Memory B cell (primary cell): ENCODE data around the gene ONECUT1.
"Not testable (repeated sequence)": the region's sequence is repeated elsewhere in the genome, so short reads cannot be mapped to it uniquely, and the experiment has no call there.

Experiments used
- ATAC-seq: fragments of 150-1000 bp; cut with Tn5 transposase; 2 replicates; pipeline ENCODE4 v1.10.0; 2021; ENCODE audit warnings: low read depth, mild to moderate bottlenecking, moderate library complexity
- DNase-seq, 2 donors: peaks; one replicate each; pipeline ENCODE4 v3.0.0; 2022; ENCODE audit warnings: low spot score in 2 of 2
- H3K27ac Mint-ChIP-seq: one replicate; pipeline ENCODE4 v1.8.0; 2022; ENCODE audit warnings: mild to moderate bottlenecking, moderate library complexity, mixed read lengths
- H3K27me3 Mint-ChIP-seq: one replicate; pipeline ENCODE4 v1.8.0; 2022; ENCODE audit warnings: mixed read lengths
- H3K36me3 Mint-ChIP-seq: one replicate; pipeline ENCODE4 v1.8.0; 2022; ENCODE audit warnings: mild to moderate bottlenecking, mixed read lengths
- H3K4me1 Mint-ChIP-seq: one replicate; pipeline ENCODE4 v1.8.0; 2022; ENCODE audit warnings: mixed read lengths
- H3K4me3 Mint-ChIP-seq: one replicate; pipeline ENCODE4 v1.8.0; 2022; ENCODE audit warnings: mild to moderate bottlenecking, moderate library complexity, mixed read lengths
- H3K9me3 Mint-ChIP-seq: one replicate; pipeline ENCODE4 v1.8.0; 2022; ENCODE audit warnings: mixed read lengths

The ONECUT1 gene

DNA sequence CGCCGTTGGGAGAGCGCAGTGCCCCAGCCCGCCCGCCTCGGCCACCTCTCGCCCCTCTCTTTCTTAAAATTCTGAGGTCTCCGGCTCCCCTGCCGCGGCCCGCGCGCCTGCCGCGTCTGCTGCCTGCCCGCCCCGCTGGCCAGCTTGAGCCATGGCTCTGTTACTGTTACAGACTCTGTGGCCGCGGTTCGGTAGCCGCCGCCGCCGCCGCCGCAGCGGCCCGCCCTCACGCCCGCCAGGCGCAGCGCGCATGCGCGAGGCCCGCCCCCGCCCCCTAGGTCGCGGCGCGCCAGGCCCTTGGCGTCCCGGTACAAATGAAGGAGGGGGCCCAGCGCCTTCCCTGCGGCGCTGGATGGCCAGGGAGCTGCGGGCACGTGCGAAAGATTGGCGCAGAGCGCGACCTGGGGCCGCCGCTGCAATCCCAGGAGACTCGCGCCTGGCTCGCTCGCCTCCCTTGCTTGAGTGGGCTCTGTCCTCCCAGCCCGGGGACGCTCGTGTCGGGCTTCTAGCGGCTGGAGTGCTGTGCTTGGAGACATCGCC, at the start of gene ONECUT1:
ONECUT1 (minus strand) TSS at position 168 of the 540 bp plus-strand sequence. CDS start 452 bp downstream, outside the sequence.
- ATAC-seq (peak; percentile 80), DNase-seq (peak; percentile 61 to 64)
- Mint-ChIP-seq H3K4me1 (peaks cover 11% of the 10 kb centered on the region), H3K9me3 (peaks cover 6% of the 10 kb centered on the region), H3K4me3 (peak within 1 kb of the TSS; percentile 82), H3K36me3 (no peaks in the 10 kb centered on the region), H3K27me3 (peaks cover 32% of the 10 kb centered on the region), H3K27ac (peak within 1 kb of the TSS; percentile 84)

DNA sequence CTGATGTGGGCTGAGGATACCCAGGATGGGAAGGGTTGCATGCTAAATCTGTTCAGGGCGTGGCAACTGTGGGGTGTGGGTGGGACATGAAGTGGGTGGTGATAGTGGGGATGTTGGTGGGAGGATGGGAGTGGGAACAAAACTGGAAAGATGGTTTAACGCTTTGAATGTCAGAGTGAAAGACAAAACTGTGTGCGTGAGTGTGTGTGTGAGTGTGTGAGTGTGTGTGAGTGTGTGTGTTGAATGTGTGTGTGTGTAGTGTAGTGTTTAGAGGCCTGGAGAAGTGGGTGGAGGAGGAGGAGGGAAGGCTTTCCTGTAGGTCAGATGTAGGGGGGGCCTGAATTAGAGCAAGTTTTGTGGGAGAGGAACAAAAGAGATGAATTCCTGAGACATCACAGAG, 44.2 kb upstream of the ONECUT1 start:
- no peaks in the 10 kb centered on the region for H3K36me3 Mint-ChIP-seq
- ATAC-seq: no peak

DNA sequence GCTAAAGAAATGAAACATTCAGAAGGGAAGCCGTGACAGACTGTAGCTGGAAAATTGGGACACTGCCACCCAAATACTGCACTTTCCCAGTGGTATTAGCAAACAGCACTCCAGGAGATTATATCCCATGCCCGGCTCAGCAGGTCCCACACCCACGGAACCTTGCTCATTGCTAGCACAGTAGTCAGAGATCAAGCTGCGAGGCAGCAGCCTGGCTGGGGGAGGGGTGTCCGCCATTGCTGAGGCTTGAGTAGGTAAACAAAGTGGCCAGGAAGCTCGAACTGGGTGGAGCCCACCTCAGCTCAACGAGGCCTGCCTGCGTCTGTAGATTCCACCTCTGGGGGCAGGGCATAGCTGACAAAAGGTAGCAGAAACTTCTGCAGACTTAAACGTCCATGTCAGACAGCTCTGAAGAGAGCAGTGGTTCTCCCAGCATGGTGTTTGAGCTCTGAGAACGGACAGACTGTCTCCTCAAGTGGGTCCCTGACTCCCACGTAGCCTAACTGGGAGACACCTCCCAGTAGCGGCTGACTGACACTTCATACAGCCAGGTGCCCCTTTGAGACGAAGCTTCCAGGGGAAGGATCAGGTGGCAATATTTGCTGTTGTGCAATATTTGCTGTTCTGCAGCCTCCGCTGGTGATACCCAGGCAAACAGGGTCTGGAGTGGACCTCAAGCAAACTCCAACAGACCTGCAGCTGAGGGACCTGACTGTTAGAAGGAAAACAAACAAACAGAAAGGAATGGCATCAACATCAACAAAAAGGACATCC, 34.2 kb upstream of the ONECUT1 start:
- not testable (repeated sequence) for H3K4me3 Mint-ChIP-seq, H3K4me1 Mint-ChIP-seq, H3K27ac Mint-ChIP-seq, DNase-seq, H3K36me3 Mint-ChIP-seq, H3K9me3 Mint-ChIP-seq, ATAC-seq
- peaks cover 22% of the 10 kb centered on the region for H3K27me3 Mint-ChIP-seq

More for the DNA sequence above, 44.2 kb upstream of the ONECUT1 start:
- Mint-ChIP-seq H3K4me3 (no peak overlapping the region), H3K4me1 (no peaks in the 10 kb centered on the region), H3K27ac (no peak overlapping the region), H3K9me3 (peaks cover 1% of the 10 kb centered on the region), H3K27me3 (peaks cover 7% of the 10 kb centered on the region)
- DNase-seq: no peak

DNA sequence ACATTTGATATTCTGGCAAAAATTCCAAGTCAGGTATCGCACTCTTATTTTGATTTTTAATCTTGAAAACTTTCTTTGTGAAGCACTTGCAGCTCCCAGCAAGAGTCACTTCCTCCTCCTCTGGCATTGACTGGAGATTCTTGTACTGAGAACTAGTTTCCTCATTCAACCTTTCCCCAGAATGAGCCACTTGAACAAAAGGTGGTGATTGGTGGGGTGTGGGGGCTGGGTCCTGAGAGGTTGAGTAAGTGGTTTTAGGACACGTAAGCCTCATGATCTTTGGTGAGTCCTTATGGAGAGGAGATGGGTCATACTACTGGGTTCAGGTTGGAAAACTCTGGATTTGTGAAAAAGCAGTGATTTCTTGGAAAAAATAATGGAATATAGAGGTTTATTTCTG, 32.3 kb upstream of the ONECUT1 start:
- Mint-ChIP-seq H3K4me3 (no peak overlapping the region), H3K27me3 (peaks cover 28% of the 10 kb centered on the region), H3K36me3 (peaks cover 3% of the 10 kb centered on the region), H3K27ac (no peak overlapping the region), H3K4me1 (no peaks in the 10 kb centered on the region), H3K9me3 (peaks cover 6% of the 10 kb centered on the region)
- DNase-seq: no peak
- no peak for ATAC-seq

DNA sequence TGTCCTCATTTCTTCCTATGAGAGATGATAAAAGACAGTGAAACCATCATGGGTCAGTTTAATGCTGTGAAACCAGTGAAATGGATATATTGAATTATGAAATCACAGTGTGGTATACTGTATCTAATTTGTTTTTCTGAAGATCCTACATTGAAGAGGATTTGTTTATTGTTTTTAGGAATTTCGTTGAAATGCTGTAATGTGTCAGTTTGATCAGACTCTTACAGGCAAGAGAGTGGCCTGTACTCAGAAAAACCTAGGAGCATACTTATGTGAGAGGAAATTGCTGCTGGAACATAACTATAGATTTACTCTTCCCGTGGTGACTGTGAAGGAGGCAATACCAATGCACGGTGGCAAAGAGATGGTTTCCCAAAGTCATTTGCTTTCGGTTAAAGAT, 29.1 kb upstream of the ONECUT1 start:
- peaks cover 9% of the 10 kb centered on the region for H3K9me3 Mint-ChIP-seq

DNA sequence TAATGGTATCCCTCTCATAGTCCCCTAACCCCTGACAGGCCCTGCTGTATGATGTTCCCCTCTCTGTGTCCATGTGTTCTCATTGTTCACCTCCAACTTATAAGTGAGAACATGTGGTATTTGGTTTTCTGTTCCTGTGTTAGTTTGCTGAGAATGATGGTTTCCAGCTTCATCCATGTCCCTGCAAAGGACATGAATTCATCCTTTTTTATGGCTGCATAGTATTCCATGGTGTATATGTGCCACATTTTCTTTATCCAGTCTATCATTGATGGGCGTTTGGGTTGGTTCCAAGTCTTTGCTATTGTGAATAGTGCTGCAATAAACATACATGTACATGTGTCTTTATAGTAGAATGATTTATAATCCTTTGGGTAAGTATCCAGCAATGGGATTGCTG, 25.8 kb upstream of the ONECUT1 start:
- H3K4me3 Mint-ChIP-seq, DNase-seq, H3K36me3 Mint-ChIP-seq, H3K9me3 Mint-ChIP-seq, H3K4me1 Mint-ChIP-seq, ATAC-seq, H3K27ac Mint-ChIP-seq: not testable (repeated sequence)
- peaks cover 16% of the 10 kb centered on the region for H3K27me3 Mint-ChIP-seq

More for the DNA sequence above, 29.1 kb upstream of the ONECUT1 start:
- no peak for ATAC-seq
- H3K36me3 Mint-ChIP-seq: peaks cover 2% of the 10 kb centered on the region
- no peaks in the 10 kb centered on the region for H3K4me1 Mint-ChIP-seq
- no peak for DNase-seq
- H3K4me3 Mint-ChIP-seq: no peak overlapping the region
- peaks cover 22% of the 10 kb centered on the region for H3K27me3 Mint-ChIP-seq
- no peak overlapping the region for H3K27ac Mint-ChIP-seq

DNA sequence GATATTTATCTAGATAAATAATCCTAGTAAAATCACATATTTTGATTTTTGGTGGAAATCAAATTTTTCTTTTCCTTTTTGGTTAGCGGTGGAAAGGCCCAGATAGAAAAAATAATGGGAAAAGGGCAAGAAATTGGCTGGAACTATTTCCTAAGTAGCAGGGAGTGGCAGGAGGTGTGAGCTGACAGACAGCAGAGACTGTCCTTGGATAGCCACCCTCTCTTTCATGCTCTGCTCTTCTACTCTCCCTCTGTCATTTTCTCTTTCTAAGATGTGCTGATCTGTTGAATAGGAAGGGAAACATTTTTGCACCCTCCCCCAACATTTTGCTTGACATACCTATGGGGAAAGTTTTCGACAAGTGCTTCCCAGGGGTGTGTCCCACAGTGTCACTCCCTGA, 18.9 kb upstream of the ONECUT1 start:
- Mint-ChIP-seq H3K4me1 (peaks cover 7% of the 10 kb centered on the region), H3K4me3 (no peak overlapping the region), H3K9me3 (no peaks in the 10 kb centered on the region), H3K27ac (no peak overlapping the region), H3K36me3 (no peaks in the 10 kb centered on the region), H3K27me3 (peaks cover 14% of the 10 kb centered on the region)
- ATAC-seq: no peak
- DNase-seq: no peak

DNA sequence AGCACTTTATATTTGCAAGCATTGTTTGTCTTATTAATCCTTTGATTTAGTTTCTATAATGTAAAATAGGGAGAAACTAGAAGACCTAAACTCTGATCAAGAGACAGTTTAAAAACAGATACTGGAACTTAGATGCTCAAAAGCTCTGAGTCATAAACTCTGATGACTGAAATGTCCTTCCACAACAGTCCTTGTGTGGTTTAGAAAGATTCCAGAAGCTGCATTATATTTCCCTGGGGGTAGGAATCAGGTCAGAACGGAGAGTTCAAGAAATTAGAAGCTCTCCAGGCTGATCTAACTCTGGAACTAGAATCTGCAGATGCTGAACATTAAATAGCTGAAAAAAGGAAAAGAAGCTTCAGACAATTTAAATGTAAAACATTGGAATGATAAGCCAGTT, 18.3 kb upstream of the ONECUT1 start:
- ATAC-seq: no peak
- Mint-ChIP-seq H3K27ac (no peak overlapping the region), H3K4me1 (peaks cover 7% of the 10 kb centered on the region), H3K4me3 (no peak overlapping the region), H3K27me3 (peaks cover 14% of the 10 kb centered on the region), H3K36me3 (no peaks in the 10 kb centered on the region), H3K9me3 (no peaks in the 10 kb centered on the region)
- no peak for DNase-seq

DNA sequence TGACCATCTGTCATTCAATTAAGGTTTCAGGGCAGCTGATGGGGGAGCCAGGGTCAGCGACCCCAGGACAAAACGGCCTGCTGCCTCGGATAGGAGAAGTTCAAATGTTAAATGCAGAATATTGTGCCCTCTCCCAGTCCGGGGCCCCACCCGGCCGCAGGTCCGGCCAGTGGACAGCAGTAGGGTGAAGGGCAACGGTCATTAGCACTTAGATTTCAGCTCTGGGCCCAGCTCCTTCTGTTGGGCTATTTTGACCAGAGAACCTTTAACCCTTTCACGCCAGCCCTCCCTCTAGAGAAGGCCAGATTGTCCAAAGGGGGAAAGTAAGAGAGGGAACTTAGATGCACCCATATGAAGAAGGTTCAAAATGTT, 16.1 kb upstream of the ONECUT1 start:
- no peaks in the 10 kb centered on the region for H3K9me3 Mint-ChIP-seq
- ATAC-seq (no peak), DNase-seq (no peak)
- H3K4me1 Mint-ChIP-seq: peaks cover 7% of the 10 kb centered on the region
- peak overlapping the region; percentile 32 for H3K4me3 Mint-ChIP-seq
- no peak overlapping the region for H3K27ac Mint-ChIP-seq
- H3K36me3 Mint-ChIP-seq: no peaks in the 10 kb centered on the region
- H3K27me3 Mint-ChIP-seq: peaks cover 20% of the 10 kb centered on the region

DNA sequence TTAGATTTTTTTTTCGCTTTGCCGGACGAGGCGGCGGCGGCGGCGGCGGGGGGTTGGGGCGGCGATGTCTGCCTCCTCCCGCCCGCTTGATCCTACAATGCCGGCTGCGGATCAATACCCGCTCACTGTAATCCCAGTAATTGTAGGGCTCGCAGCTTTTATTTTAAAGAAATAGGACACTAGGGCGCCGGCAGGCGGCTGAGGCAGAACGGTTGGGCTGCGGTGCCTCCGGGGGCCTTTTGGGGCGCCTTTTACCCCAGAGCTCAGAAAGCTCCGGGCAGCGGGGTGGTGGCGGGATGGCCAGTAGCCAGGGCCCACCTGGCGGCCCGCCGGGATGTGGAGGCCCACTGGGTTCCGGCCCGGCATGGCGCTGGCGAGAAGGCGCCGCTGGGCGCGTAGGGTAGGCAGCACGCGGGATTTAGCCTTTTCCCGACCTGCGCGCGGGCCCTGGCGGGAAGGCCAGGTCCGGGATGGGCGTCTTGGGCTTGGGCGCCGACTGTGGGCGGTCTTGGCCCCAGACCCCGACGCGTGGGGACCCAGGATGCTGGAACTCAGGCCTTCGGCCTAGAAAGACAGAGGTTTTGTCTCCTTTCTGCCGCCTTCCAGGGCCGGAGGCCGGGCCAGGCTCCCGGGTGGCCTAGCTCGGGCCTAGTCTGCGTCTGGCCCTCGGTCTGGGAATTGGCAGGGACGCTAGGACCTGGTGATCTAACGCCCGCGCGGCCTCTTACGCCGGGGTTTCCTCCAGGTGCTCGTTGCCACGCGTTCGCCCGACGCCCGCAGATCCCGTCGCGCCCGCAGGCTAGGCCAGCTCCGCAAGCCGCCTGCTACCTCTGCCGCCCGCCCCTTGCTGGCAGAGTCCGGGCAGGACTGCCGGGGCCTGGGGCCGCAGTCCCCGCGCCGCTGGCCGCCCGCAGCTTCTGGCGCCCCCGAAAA, 15.5 kb upstream of the ONECUT1 start:
- Mint-ChIP-seq H3K9me3 (peaks cover 2% of the 10 kb centered on the region), H3K4me3 (peak overlapping the region; percentile 47), H3K27ac (no peak overlapping the region), H3K27me3 (peaks cover 22% of the 10 kb centered on the region), H3K4me1 (peaks cover 7% of the 10 kb centered on the region), H3K36me3 (no peaks in the 10 kb centered on the region)
- DNase-seq (peak in 1 of 2 donors; percentile 36), ATAC-seq (peak; percentile 75)

DNA sequence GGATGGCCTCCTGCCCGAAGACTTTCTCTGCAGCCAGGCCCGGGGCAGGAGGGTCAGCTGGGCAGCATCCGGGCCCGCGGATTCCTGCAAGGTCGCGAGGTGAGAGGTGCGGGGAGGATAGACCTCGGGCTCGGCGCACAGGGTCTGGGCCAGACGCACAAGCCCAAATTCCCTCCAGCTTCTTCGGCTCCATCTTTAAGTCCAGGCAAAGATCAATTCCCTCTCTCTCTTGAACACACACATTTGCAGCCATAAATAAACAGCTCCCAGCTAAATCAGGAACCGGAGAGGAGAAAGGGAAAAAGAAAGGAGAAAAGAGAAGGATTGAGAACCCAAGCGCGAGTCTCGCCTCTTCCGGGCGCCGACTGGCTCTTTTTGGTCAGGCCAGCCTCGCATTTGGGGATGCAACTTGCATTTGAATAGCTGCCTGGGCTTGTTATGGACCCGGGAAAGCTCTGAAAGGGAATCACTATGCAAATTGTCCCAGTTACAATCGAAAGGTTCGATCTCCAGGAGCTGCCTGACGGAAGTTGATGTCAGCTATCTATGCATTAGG, 14.5 kb upstream of the ONECUT1 start:
- DNase-seq (no peak), ATAC-seq (no peak)
- Mint-ChIP-seq H3K9me3 (peaks cover 2% of the 10 kb centered on the region), H3K4me1 (peaks cover 7% of the 10 kb centered on the region), H3K4me3 (peak overlapping the region; percentile 76), H3K27me3 (peaks cover 25% of the 10 kb centered on the region), H3K36me3 (no peaks in the 10 kb centered on the region), H3K27ac (no peak overlapping the region)

DNA sequence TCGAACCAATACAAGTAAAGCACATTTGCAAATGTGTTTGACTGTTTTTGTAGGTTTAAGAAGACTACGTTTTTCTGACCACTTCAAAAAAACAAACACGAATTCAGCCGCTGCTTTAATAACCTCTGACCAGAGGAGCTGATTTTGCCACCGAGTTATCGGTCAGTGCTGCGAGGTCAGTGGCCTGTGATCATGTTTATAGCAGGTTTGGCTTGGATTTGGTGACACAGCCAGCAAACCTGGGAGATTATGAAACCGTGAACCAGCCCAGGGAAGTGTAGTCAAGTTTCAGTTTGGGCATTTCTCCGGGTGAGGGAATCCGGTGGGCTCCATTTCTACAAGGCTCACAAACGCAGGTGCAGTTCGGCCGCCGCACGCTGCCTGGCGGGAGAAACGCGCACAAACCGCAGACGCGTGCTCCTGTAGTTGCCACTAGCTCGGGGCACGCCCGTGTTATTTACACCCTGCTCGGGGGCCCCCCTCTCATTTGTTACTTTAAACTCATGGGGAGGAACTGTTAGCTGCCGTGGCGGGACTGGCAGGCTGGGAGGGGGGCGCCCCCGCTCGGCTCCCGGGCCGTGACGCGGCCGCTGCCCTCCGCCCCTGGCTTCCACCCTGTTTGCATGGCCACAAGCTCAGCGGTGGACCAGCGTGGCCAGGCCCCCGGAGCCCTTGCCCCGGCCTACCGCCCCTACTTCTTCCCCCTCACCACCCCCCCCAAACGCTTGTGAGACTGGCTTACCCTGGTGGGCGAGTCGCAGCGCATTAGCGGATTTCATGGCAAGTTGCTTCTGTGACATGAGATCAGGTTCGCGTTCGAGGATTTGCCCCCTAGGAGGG, 13.6 kb upstream of the ONECUT1 start:
- peaks cover 2% of the 10 kb centered on the region for H3K36me3 Mint-ChIP-seq
- peaks cover 2% of the 10 kb centered on the region for H3K9me3 Mint-ChIP-seq
- peaks cover 10% of the 10 kb centered on the region for H3K4me1 Mint-ChIP-seq
- no peak for ATAC-seq
- H3K27me3 Mint-ChIP-seq: peaks cover 30% of the 10 kb centered on the region
- H3K4me3 Mint-ChIP-seq: peak overlapping the region; percentile 76
- no peak overlapping the region for H3K27ac Mint-ChIP-seq
- peak in 1 of 2 donors; percentile 22 for DNase-seq

DNA sequence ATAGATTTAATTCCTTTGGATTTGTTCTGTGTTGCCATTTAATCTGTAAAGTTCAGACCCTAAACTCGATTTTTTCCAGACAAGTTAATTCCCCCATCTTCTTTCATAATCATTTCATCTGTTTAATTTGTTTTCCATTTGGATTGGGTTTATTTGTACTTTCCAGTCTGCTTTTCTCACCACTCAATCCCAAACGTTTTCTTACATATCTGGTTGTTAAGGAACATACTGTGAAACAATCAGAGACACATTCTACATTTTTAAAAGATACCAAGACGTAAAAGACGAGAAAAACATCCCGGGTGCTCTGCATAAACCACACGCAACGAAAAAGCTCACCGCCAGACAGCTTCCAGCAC, 13.0 kb upstream of the ONECUT1 start:
- Mint-ChIP-seq H3K9me3 (peaks cover 2% of the 10 kb centered on the region), H3K27ac (no peak overlapping the region), H3K4me1 (peaks cover 10% of the 10 kb centered on the region), H3K27me3 (peaks cover 27% of the 10 kb centered on the region), H3K4me3 (no peak overlapping the region), H3K36me3 (peaks cover 2% of the 10 kb centered on the region)
- ATAC-seq: no peak
- no peak for DNase-seq
